WERI-Rb-1 (cell line): ENCODE data around the gene DAB2IP.
"Not testable (repeated sequence)": the region's sequence is repeated elsewhere in the genome, so short reads cannot be mapped to it uniquely, and the experiment has no call there.

Experiments
- DNase-seq: peaks from one replicate; pipeline ENCODE4 v3.0.0-alpha.2; 2020
- H3K27ac ChIP-seq: fragments of 250-450 bp; sonication (Bioruptor Pico); 2 replicates; pipeline ENCODE4 v1.5.1; 2020; ENCODE audit warnings: mild to moderate bottlenecking, moderate library complexity
- H3K27me3 ChIP-seq: fragments of 250-450 bp; sonication (Bioruptor Pico); 2 replicates; pipeline ENCODE4 v1.5.1; 2021; ENCODE audit warnings: mild to moderate bottlenecking, low read depth, moderate library complexity; ENCODE audit not compliant: insufficient read depth, severe bottlenecking
- H3K36me3 ChIP-seq: fragments of 250-450 bp; sonication (Bioruptor Pico); 2 replicates; pipeline ENCODE4 v1.5.1; 2020; ENCODE audit warnings: mild to moderate bottlenecking, moderate library complexity
- H3K4me3 ChIP-seq: 2 replicates; pipeline ENCODE4 v1.5.1; 2011; ENCODE audit warnings: low read depth, mild to moderate bottlenecking, control low read depth, low read length
- H3K9me3 ChIP-seq: fragments of 250-450 bp; sonication (Bioruptor Pico); 2 replicates; pipeline ENCODE4 v1.5.1; 2021; ENCODE audit warnings: mild to moderate bottlenecking, moderate library complexity; ENCODE audit not compliant: severe bottlenecking
- TF ChIP-seq, protein P1 (sequence below): IDR thresholded peaks from 2 replicates; pipeline ENCODE4 v1.5.1; 2011; ENCODE audit warnings: low read depth, mild to moderate bottlenecking, control low read depth, inconsistent platforms, low read length

Gene DAB2IP

DNA sequence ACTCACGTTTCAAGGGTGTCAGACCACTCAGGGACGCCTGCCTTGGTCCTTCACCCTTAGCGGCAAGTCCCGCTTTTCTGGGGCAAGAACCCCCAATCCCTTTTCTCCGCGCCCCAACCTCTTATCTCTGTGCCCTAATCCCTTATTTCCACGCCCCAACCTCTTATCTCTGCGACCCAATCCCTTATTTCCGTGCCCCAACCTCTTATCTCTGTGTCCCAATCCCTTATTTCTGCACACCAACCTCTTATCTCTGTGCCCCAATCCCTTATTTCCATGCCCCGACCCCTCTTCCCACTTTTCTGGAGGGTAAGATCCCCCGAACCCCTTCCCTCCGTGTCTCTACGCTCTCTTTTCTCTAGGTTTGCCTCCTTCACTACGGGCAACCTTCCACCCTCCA is 139.4 kb downstream of the DAB2IP start:
- H3K27me3 ChIP-seq = no peaks in the 10 kb centered on the region
- H3K27ac ChIP-seq = no peak overlapping the region
- peaks cover under 1% of the 10 kb centered on the region; the same call in 1 of the 2 replicates for H3K36me3 ChIP-seq
- TF ChIP-seq, protein P1, sequence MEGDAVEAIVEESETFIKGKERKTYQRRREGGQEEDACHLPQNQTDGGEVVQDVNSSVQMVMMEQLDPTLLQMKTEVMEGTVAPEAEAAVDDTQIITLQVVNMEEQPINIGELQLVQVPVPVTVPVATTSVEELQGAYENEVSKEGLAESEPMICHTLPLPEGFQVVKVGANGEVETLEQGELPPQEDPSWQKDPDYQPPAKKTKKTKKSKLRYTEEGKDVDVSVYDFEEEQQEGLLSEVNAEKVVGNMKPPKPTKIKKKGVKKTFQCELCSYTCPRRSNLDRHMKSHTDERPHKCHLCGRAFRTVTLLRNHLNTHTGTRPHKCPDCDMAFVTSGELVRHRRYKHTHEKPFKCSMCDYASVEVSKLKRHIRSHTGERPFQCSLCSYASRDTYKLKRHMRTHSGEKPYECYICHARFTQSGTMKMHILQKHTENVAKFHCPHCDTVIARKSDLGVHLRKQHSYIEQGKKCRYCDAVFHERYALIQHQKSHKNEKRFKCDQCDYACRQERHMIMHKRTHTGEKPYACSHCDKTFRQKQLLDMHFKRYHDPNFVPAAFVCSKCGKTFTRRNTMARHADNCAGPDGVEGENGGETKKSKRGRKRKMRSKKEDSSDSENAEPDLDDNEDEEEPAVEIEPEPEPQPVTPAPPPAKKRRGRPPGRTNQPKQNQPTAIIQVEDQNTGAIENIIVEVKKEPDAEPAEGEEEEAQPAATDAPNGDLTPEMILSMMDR = no peak
- H3K9me3 ChIP-seq = no peaks in the 10 kb centered on the region
- no peak overlapping the region for H3K4me3 ChIP-seq
- no peak for DNase-seq

DNA sequence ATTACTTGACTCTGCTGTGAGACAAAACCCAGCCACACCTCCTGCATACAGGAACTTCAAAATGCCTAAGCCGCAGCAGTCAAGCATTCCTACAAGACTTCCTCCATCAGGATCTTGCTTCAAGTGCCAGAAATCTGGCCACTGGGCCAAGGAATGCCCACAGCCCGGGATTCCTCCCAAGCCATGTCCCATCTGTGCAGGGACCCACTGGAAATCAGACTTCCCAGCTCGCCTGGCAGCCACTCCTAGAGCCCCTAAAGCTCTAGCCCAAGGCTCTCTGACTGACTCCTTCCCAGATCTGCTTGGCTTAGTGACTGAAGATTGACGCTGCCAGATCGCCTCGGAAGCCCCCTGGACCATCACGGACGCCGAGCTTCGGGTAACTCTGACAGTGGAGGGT is 141.0 kb downstream of the DAB2IP start:
- H3K4me3 ChIP-seq, H3K27ac ChIP-seq, DNase-seq: not testable (repeated sequence)

DNA sequence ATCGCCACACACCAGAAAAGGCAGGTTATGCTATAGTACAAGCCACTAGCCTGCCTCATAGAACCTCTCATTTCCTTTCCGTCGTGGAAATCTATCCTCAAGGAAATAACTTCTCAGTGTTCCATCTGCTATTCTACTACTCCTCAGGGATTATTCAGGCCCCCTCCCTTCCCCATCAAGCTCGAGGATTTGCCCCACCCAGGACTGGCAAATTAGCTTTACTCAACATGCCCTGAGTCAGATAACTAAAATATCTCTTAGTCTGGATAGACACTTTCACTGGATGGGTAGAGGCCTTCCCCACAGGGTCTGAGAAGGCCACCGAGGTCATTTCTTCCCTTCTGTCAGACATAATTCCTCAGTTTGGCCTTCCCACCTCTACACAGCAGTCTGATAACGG is 142.9 kb downstream of the DAB2IP start:
- DNase-seq = peak; percentile 56
- not testable (repeated sequence) for H3K27ac ChIP-seq, H3K27me3 ChIP-seq, H3K36me3 ChIP-seq, H3K9me3 ChIP-seq, H3K4me3 ChIP-seq

More for the DNA sequence above, 141.0 kb downstream of the DAB2IP start:
- H3K36me3 ChIP-seq, H3K27me3 ChIP-seq, H3K9me3 ChIP-seq: not testable (repeated sequence)

DNA sequence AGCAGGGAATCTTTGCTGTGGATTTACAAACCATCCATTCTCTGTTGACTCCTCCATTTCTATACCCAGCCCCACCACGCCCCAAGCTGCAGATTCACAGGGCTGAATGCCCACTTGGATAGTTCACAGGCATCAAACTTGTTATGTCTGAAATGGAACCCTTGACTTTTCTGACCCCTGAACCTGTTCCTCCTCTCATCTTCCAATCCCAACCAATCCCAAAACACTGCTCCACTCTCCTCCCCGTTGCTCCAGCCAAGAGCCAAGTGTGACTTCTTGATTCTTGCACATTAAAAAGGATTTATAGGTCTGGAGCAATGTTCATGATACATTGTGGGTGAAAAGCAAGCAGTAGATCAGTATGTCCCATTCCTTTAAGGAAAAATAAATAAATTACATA is 145.6 kb downstream of the DAB2IP start:
- Histone ChIP-seq H3K27me3 (no peaks in the 10 kb centered on the region), H3K4me3 (no peak overlapping the region), H3K36me3 (no peaks in the 10 kb centered on the region), H3K9me3 (no peaks in the 10 kb centered on the region), H3K27ac (no peak overlapping the region)
- no peak for DNase-seq
- TF ChIP-seq, protein P1 = no peak

DNA sequence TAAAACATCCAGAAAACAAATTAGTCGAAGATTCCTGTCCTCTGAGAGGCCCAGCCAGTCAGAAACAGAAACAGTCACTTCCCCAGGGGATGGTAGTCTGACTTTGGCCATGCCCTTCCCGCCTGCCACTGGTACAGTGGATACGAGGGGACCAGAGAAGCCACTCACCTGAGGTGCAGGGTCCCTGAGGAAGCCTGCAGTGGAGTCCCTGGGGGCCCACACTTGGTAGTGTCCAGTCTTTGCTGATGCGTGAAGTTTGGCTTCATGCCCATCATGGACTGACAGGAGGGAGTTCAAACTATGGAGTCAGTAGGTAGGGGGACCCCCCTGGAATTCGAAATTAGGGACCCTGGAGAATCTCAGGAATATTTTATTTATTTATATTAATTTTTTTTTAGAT is 147.5 kb downstream of the DAB2IP start:
- TF ChIP-seq, protein P1 = no peak
- no peak for DNase-seq
- no peak overlapping the region for H3K4me3 ChIP-seq
- no peaks in the 10 kb centered on the region for H3K9me3 ChIP-seq
- H3K36me3 ChIP-seq = no peaks in the 10 kb centered on the region
- H3K27me3 ChIP-seq = no peaks in the 10 kb centered on the region
- no peak overlapping the region for H3K27ac ChIP-seq

DNA sequence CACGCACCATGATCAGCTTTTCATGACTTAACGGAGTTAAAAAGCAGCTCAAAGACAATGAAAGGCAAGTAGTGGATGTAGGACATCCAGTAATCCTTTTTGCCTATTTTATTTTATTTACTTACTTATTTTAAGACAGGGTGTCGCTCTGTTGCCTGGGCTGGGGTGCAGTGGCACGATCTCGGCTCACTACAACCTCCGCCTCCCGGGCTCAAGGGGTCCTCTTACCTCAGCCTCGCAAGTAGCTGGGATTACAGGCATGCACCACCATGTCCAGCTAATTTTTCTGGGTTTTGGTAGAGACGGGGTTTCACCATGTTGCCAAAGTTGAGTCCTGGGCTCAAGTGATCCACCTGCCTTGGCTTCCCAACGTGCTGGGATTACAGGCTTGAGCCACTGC is 148.9 kb downstream of the DAB2IP start:
- DNase-seq = no peak
- H3K27ac ChIP-seq = no peak overlapping the region
- H3K9me3 ChIP-seq = no peaks in the 10 kb centered on the region
- no peaks in the 10 kb centered on the region for H3K36me3 ChIP-seq
- H3K27me3 ChIP-seq = no peaks in the 10 kb centered on the region
- no peak overlapping the region for H3K4me3 ChIP-seq
- TF ChIP-seq, protein P1 = no peak

DNA sequence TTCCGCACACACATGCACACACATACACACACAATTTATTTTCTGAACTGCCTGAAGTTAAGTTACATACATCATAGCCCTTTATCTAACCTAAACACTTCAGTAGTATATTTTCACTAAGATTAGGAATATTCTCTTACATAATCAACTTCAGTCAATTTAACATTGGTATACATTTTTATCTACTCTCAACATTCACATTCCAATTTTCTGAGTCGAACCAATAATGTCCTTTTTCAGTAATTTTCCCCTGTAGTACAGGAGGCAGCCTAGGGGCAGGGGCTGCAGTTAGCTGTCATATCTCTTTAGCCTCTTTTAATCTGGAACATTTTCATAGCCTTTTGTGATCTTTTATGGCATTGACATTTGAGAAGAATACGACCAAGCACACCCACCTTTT is 150.1 kb downstream of the DAB2IP start:
- H3K36me3 ChIP-seq = no peaks in the 10 kb centered on the region
- no peaks in the 10 kb centered on the region for H3K27me3 ChIP-seq

More for the DNA sequence above, 150.1 kb downstream of the DAB2IP start:
- TF ChIP-seq, protein P1 = no peak
- DNase-seq = no peak
- H3K27ac ChIP-seq = no peak overlapping the region
- H3K9me3 ChIP-seq = no peaks in the 10 kb centered on the region
- no peak overlapping the region for H3K4me3 ChIP-seq
